DND-41 (cell line): ENCODE measurements around the gene HEATR1.
A peak's percentile ranks its signal among the peaks of the same experiment; 100 is the strongest.

Experiments used
- ATAC-seq: fragments of 200-7000 bp; cut with Tn5 transposase; 3 replicates; pipeline ENCODE4 v1.9.1; 2021; ENCODE audit warnings: low read depth; ENCODE audit not compliant: insufficient read depth
- DNase-seq: peaks from one replicate; pipeline ENCODE4 v3.0.0-alpha.2; 2020
- H2AFZ ChIP-seq: 2 replicates; pipeline ENCODE4 v1.6.0; 2012; ENCODE audit warnings: low read depth, low read length
- H3K27ac ChIP-seq: 2 replicates; pipeline ENCODE4 v1.5.1; 2012; ENCODE audit warnings: low read length, inconsistent platforms
- H3K27me3 ChIP-seq: fragments of 200-600 bp; sonication (generic); 2 replicates; pipeline ENCODE4 v1.6.0; 2012; ENCODE audit warnings: low read length, mild to moderate bottlenecking, inconsistent platforms; ENCODE audit not compliant: insufficient read depth, poor library complexity
- H3K36me3 ChIP-seq: 2 replicates; pipeline ENCODE4 v1.5.1; 2012; ENCODE audit warnings: low read length, inconsistent platforms; ENCODE audit not compliant: insufficient read depth
- H3K4me1 ChIP-seq: 2 replicates; pipeline ENCODE4 v1.5.1; 2012; ENCODE audit warnings: mild to moderate bottlenecking, low read length; ENCODE audit not compliant: insufficient read depth
- H3K4me2 ChIP-seq: 2 replicates; pipeline ENCODE4 v1.6.0; 2012; ENCODE audit warnings: mild to moderate bottlenecking, moderate library complexity, low read length, inconsistent platforms; ENCODE audit not compliant: insufficient read depth
- H3K4me3 ChIP-seq, 2 experiments: fragments of 200-600 bp in 1 of 2; shearing (Covaris generic) in 1 of 2; 2 replicates each; pipeline ENCODE4 v1.5.1; 2012 to 2016; ENCODE audit warnings: inconsistent platforms in 2 of 2, low read length in 2 of 2, mild to moderate bottlenecking in 2 of 2, low read depth in 1 of 2, moderate library complexity in 1 of 2
- H3K79me2 ChIP-seq: 2 replicates; pipeline ENCODE4 v1.6.0; 2012; ENCODE audit warnings: low read length, inconsistent platforms; ENCODE audit not compliant: insufficient read depth
- H3K9ac ChIP-seq: 2 replicates; pipeline ENCODE4 v1.6.0; 2012; ENCODE audit warnings: low read depth, mild to moderate bottlenecking, inconsistent platforms, low read length, moderate library complexity
- H3K9me3 ChIP-seq: 2 replicates; pipeline ENCODE4 v1.5.1; 2012; ENCODE audit warnings: low read length, moderate library complexity, mild to moderate bottlenecking, inconsistent platforms; ENCODE audit not compliant: insufficient read depth, severe bottlenecking
- H4K20me1 ChIP-seq: 2 replicates; pipeline ENCODE4 v1.6.0; 2012; ENCODE audit warnings: low read length; ENCODE audit not compliant: insufficient read depth
- CTCF ChIP-seq: IDR thresholded peaks from 2 replicates; pipeline ENCODE4 v1.5.1; 2012; ENCODE audit warnings: borderline replicate concordance, low read length, moderate library complexity, mild to moderate bottlenecking; ENCODE audit not compliant: poor library complexity, severe bottlenecking; ENCODE audit errors: extremely low read depth
- EZH2 ChIP-seq: IDR thresholded peaks from 3 replicates; pipeline ENCODE4 v1.6.1; 2012; ENCODE audit warnings: borderline replicate concordance, low read depth, mild to moderate bottlenecking, moderate library complexity, low read length, inconsistent platforms; ENCODE audit not compliant: severe bottlenecking

HEATR1 gene

GRCh38 chr1:236536540-236536939 is 67.8 kb downstream of the HEATR1 start:
- peaks cover 9% of the 10 kb centered on the region for H4K20me1 ChIP-seq
- no peaks in the 10 kb centered on the region for H3K4me1 ChIP-seq
- TF ChIP-seq EZH2 (no peak), CTCF (no peak)
- H3K4me2 ChIP-seq: no peak overlapping the region
- H3K27ac ChIP-seq: no peak overlapping the region
- peaks cover 10% of the 10 kb centered on the region for H3K79me2 ChIP-seq
- DNase-seq (no peak), ATAC-seq (no peak)
- H3K9me3 ChIP-seq: no peaks in the 10 kb centered on the region
- H3K36me3 ChIP-seq: peaks cover 71% of the 10 kb centered on the region
- no peak overlapping the region for H3K9ac ChIP-seq
- H3K27me3 ChIP-seq: no peaks in the 10 kb centered on the region
- H3K4me3 ChIP-seq: no peak overlapping the region
- H2AFZ ChIP-seq: no peak overlapping the region

GRCh38 chr1:236535662-236536161 is 68.6 kb downstream of the HEATR1 start:
- no peaks in the 10 kb centered on the region for H3K9me3 ChIP-seq
- ATAC-seq: peak; percentile 27; the same call in 1 of the 3 replicates
- peaks cover 10% of the 10 kb centered on the region for H3K79me2 ChIP-seq
- no peak overlapping the region for H3K4me2 ChIP-seq
- H2AFZ ChIP-seq: no peak overlapping the region
- H3K27me3 ChIP-seq: no peaks in the 10 kb centered on the region
- H3K4me3 ChIP-seq: no peak overlapping the region
- TF ChIP-seq CTCF: no peak
- TF ChIP-seq EZH2: no peak
- no peak overlapping the region for H3K9ac ChIP-seq
- peaks cover 64% of the 10 kb centered on the region for H3K36me3 ChIP-seq
- no peak overlapping the region for H3K27ac ChIP-seq
- peaks cover 9% of the 10 kb centered on the region for H4K20me1 ChIP-seq
- H3K4me1 ChIP-seq: no peaks in the 10 kb centered on the region
- no peak for DNase-seq

- no peak overlapping the region for H2AFZ ChIP-seq
- DNase-seq: no peak
- ATAC-seq: no peak
- H3K4me2 ChIP-seq: no peak overlapping the region
- H3K4me3 ChIP-seq: no peak overlapping the region
- TF ChIP-seq CTCF: no peak
- TF ChIP-seq EZH2: no peak
- no peaks in the 10 kb centered on the region for H3K27me3 ChIP-seq
- H3K9me3 ChIP-seq: no peaks in the 10 kb centered on the region
- H3K9ac ChIP-seq: no peak overlapping the region
- peaks cover 62% of the 10 kb centered on the region for H3K36me3 ChIP-seq
- no peaks in the 10 kb centered on the region for H3K4me1 ChIP-seq
- peaks cover 9% of the 10 kb centered on the region for H4K20me1 ChIP-seq
- peaks cover 10% of the 10 kb centered on the region for H3K79me2 ChIP-seq
- no peak overlapping the region for H3K27ac ChIP-seq
Observed at GRCh38 chr1:236535190-236535589, 69.1 kb downstream of the HEATR1 start.
